GM10248 (cell line): Measurements from ENCODE around the gene ZNF727.
"Not testable (repeated sequence)": the region's sequence is repeated elsewhere in the genome, so short reads cannot be mapped to it uniquely, and the experiment has no call there.

ENCODE experiments used
- CTCF ChIA-PET: fragments of 300-600 bp; sonication (Branson Sonifier 250); formaldehyde crosslinking; extraction: SDS; loops from one replicate; lab custom pipeline; 2021; ENCODE audit warnings: antibody characterized with exemption; lab: Yijun Ruan, JAX
- POLR2A ChIA-PET: fragments of 350-650 bp; sonication (Branson Sonifier 250); formaldehyde crosslinking; extraction: SDS; loops from one replicate; lab custom pipeline; 2020; ENCODE audit warnings: antibody characterized with exemption; lab: Yijun Ruan, JAX
- DNase-seq: peaks from one replicate; pipeline ENCODE4 v3.0.0; 2012; ENCODE audit errors: extremely low spot score
- TF ChIP-seq, protein P1 (sequence below): IDR thresholded peaks from 2 replicates; pipeline ENCODE4 v1.5.1; 2012; ENCODE audit warnings: mild to moderate bottlenecking, low read depth; ENCODE audit errors: extremely low read depth, missing control alignments, control extremely low read depth

Gene ZNF727

DNA sequence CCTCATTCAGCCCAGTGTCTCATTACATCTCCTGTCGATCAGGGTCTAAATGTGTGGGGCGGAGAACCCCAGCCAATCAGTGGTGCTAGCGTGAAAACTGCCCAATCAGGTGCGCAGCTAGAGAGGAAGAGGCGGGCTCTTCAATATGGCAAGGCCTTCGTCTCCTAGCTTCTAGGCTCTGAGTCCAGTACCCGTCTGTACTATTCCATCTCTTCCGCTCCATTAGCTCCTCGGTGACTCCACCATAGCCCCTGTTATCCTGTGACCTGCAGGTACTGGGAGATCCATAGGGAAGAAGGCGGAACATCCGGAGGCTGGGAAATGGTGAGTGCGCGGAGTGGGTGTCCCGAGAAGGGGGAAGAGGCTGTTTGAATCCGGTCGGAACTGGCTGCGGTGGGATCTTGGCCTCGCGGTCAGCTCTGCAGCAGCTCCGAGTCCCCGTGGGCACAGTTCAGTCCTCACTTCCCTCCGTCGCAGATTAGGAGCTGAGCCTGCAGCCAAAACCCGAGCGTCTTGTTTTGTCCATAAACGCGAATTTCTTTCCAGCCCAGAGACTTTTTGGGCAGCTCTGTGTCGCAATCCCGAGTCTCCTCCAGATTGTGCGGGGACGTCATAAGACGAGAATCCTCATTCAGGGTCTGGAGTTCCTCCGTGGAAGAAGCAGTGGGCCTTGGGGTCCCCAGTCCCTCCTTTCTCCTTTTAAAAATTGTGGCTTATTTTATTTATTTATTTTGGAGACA is at the start of gene ZNF727:
TSS of gene ZNF727 (plus strand) at position 134 of the 740 bp plus-strand sequence. CDS start at position 322, 188 bp downstream.
- ChIA-PET CTCF (interaction anchor here (1.2 kb wide), 1 partner anchor 9 kb away, joined by 3 read pairs; no protein-coding TSS in a partner anchor), POLR2A (no interaction called here)
- TF ChIP-seq, protein P1, sequence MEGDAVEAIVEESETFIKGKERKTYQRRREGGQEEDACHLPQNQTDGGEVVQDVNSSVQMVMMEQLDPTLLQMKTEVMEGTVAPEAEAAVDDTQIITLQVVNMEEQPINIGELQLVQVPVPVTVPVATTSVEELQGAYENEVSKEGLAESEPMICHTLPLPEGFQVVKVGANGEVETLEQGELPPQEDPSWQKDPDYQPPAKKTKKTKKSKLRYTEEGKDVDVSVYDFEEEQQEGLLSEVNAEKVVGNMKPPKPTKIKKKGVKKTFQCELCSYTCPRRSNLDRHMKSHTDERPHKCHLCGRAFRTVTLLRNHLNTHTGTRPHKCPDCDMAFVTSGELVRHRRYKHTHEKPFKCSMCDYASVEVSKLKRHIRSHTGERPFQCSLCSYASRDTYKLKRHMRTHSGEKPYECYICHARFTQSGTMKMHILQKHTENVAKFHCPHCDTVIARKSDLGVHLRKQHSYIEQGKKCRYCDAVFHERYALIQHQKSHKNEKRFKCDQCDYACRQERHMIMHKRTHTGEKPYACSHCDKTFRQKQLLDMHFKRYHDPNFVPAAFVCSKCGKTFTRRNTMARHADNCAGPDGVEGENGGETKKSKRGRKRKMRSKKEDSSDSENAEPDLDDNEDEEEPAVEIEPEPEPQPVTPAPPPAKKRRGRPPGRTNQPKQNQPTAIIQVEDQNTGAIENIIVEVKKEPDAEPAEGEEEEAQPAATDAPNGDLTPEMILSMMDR, result no peak
- no peak for DNase-seq

GRCh38 chr7:63998549-63998948 is 46.7 kb upstream of the ZNF727 start, which contains the start of gene ZNF722:
Gene ZNF722, plus strand, starts transcription at chr7:63998849. Its CDS starts 113 bp downstream, at chr7:63998962.
- ChIA-PET POLR2A (no interaction called here), CTCF (no interaction called here)
- TF ChIP-seq, protein P1, result no peak
- no peak for DNase-seq

DNA sequence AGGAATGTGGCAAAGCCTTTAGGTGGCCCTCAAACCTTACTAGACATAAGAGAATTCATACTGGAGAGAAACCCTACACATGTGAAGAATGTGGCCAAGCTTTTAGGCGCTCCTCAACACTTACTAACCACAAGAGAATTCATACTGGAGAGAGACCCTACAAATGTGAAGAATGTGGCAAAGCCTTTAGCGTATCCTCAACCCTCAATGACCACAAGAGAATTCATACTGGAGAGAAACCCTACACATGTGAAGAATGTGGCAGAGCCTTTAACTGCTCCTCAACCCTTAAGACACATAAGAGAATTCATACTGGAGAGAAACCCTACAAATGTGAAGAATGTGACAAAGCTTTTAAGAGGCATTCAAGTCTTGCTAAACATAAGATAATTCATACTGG is 29.7 kb upstream of the ZNF727 start:
- CTCF ChIA-PET, DNase-seq, POLR2A ChIA-PET: not testable (repeated sequence)

DNA sequence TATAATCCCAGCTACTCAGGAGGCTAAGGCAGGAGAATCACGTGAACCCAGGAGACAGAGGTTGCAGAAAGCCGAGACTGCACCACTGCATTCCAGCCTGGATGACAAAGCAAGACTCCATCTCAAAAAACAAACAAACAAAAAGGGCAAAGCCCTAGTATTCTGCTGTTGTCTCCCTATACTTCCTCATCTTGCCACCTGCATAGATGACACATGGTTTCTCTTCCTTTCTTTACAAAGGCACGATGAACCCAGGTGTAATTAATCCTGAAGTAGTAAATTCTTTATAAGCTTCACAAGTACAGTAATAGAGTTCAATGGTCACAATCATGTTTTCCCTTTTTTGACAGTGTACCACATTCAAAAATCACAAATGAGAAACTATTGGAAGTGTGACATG is 9.8 kb upstream of the ZNF727 start:
- DNase-seq, result no peak
- ChIA-PET CTCF (no interaction called here), POLR2A (no interaction called here)
- TF ChIP-seq, protein P1, result no peak

GRCh38 chr7:64037095-64037494 is 8.1 kb upstream of the ZNF727 start:
- ChIA-PET POLR2A (no interaction called here), CTCF (no interaction called here)
- no peak for DNase-seq
- TF ChIP-seq, protein P1, result no peak

DNA sequence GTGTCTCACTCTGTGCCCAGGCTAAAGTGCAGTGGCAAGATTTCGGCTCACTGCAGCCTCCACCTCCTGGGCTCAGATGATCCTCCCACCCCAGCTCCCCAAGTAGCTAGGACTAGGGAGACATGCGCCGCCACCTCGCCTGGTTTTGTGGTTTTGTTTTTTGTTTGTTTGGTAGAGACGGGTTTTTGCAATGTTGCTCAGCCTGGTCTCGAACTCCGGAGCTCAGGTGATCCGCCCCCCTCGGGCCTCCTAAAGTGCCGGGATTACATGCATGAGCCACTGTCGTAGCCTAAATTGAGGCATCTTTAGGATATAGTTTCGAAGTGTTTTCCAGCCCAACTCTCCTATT is 781 bp downstream of the ZNF727 start:
- CTCF ChIA-PET, result interaction anchor here (1.2 kb wide), 1 partner anchor 8 kb away, joined by 3 read pairs; no protein-coding TSS in a partner anchor
- POLR2A ChIA-PET, result no interaction called here
- TF ChIP-seq, protein P1, result no peak
- no peak for DNase-seq

DNA sequence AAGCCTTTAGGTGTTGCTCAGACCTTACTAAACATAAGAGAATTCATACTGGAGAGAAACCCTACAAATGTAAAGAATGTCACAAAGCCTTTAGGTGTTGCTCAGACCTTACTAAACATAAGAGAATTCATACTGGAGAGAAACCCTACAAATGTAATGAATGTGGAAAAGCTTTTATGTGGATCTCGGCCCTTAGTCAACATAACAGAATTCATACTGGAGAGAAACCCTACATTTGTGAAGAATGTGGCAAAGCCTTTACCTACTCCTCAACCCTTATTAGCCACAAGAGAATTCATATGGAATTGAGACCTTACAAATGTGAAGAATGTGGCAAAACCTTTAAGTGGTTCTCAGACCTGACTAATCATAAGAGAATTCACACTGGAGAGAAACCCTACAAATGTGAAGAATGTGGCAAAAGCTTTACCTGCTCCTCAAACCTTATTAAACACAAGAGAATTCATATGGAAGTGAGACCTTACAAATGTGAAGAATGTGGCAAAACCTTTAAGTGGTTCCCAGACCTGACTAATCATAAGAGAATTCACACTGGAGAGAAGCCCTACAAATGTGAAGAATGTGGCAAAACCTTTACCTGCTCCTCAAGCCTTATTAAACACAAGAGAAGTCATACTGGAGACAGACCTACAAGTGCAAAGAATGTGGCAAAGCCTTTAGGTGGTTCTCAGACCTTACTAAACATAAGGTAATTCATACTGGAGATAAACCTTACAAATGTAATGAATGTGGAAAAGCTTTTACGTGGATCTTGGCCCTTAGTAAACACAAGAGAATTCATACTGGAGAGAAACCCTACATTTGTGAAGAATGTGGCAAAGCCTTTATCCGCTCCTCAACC is 32.8 kb downstream of the ZNF727 start:
- POLR2A ChIA-PET, DNase-seq, CTCF ChIA-PET: not testable (repeated sequence)
